Measurements from ENCODE around the gene EXOC6B.

- no peak for TF ChIP-seq POLR2A (IDR thresholded peaks at IDR 0.05)
- no peak for TF ChIP-seq CTCF (IDR thresholded peaks at IDR 0.05)
- TF ChIP-seq POLR2AphosphoS5 (IDR thresholded peaks at IDR 0.05), result no peak
Measured at GRCh38 chr2:72132981-72133720, 692.7 kb downstream of the EXOC6B start.

Data from prostate gland (tissue), 2 donors.